DMS153 (cell line): ENCODE data around the gene DCDC2B.
"Not testable (repeated sequence)": the region's sequence is repeated elsewhere in the genome, so short reads cannot be mapped to it uniquely, and the experiment has no call there.

Source experiments
- DNase-seq: peaks from one replicate; lab custom pipeline; 2025; lab: John Stamatoyannopoulos, UW

The DCDC2B gene

DNA sequence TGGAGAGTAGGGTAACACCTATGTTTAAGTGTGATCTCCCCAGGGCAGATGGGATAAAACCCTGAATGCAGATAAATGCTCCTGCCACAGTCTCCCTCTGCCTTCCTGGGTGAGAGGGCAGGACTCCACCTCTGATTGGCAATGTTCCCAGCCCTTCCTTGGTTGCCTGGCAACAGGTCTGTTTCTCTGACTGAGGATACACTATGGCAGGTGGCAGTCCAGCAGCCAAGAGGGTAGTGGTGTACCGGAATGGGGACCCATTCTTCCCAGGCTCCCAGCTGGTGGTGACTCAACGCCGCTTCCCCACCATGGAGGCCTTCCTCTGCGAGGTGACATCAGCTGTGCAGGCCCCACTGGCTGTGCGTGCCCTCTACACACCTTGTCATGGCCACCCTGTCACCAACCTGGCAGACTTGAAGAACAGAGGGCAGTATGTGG, at the start of gene DCDC2B:
Gene DCDC2B, plus strand, starts transcription at position 199 of the 438 bp plus-strand sequence. Its CDS starts 5 bp downstream, at position 204.
- DNase-seq, result peak; percentile 99

DNA sequence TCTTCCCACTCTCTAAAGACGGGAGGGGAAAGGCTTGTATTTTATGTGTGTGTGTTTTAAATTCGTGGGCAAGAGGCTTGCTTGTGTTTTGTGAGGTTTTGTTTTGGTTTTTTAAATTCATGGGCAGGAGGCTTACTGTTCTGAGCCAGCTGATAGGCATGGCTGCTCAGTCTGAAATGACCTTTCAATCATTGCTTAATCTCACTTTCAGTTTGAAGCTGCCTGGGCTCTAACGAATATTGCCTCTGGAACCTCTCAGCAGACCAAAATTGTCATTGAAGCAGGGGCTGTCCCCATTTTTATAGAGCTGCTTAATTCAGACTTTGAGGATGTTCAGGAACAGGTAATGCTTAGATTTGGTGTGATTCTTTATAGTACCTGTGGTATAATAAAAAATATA, 49.7 kb upstream of the DCDC2B start:
- DNase-seq, result no peak

DNA sequence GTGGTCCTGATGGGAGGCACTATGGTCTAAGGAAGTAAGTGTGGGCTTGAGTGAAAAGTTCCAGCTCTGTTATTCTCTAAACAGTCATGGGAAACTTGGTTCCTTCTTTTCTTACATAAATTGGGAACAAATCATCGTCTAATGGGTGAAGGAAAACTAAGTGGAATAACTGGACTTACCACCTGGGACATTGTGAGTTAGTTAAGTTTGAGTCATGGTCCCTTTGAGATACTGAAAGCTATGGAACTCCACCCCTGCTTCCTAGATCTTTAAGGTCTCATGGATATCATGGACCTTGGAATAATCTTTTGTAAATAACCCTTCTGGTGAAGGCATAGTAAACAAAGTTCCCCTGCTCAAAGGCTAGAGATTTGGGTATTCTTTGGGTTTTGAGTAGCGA, 45.5 kb upstream of the DCDC2B start:
- no peak for DNase-seq

DNA sequence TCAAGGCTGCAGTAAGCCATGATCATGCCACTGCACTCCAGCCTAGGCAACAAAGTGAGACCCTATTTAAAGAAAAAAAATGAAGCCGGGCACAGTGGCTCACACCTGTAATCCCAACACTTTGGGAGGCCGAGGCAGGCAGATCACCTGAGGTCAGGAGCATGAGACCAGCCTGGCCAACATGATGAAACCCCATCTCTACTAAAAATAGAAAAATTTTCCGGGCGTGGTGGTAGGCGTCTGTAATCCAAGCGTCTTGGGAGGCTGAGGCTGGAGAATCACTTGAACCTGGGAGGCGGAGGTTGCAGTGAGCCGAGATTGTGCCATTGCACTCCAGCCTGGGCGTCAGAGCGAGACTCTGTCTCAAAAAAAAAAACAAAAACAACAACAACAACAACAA, 43.3 kb upstream of the DCDC2B start:
- DNase-seq, result not testable (repeated sequence)

DNA sequence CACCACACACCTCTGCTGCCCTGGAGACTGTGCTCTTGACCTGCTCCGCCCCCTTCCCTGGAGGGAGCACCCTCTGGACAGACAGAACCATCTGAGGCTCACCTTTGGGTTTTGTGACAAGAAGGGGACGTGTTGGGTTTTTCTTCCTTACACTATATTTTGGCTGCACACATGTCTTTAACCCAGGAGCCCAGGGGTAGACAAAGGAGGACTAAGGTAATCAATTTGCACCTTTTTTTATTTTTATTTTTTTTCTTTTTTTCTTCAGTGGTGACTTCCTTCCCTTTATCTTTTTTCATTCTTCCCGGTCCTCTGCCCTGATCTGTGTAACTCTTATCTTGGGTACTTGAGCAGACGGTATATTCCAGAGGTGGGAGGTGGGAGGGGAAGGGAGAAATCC, 37.9 kb upstream of the DCDC2B start:
- no peak for DNase-seq

DNA sequence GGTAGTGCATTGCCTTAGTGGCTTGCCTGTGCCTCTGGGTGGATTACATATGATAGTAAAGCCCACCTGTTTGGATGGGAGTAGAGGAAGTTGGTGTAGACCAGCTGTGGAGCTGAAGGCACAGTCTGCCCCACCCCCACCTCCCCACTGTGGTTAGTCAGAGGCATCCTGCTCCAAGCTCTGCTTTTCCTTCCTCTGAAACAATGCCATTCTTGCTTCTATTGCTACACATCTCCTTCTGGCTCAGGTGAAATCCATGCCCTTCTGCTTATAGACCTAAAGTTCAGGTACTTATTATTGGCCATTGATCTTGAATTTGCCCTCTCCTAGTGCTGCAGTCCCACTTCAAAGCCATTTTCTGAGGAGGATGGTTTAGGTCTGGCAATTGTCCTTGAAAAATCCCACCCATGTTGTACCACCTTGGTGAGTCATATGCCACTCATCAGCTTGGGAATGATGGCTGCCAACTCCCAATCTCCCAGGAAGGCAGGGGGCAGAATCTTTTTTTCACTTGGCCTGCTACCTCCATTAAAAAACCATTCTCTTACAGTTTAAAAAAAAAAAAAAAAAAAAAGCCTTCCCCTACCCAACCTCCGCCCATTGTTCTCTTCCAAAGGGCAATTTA, 36.2 kb upstream of the DCDC2B start:
- no peak for DNase-seq

DNA sequence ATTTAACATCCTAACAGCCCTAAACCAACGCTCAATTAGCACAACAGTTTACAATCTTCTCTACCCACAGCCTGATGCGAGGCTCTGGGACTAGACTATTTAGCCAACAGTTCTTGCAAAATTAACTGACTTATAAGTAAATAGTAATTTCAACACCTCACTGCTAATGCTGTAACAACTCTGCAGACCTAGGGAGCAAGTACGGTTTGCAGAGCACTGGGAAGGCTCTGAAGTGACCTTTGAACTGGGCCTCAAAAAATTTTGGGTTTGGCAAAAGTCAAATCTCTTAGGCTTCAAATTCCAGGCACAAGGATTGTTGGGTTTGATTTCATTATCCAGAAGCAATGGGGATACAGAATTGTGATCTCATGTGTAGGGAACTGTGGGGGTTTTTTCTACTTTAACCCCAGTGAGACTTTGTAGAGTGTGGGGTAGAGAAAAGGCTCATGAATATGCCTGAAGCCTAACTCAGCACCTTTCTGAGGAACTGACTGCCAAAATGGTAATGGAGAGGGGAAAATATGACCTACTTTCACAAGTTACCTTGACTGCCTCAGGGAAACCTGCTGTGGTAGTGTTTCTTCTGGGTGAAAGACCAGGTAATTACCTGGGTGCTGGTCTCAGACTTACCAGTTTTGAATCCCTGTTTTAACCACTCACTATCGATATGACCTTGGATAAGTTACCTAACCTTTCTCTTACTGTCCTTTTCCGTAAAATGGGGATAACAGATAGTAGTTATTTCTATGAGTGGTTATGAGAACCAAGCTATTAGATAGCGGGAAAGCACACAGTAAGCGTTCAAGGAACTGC, 30.3 kb upstream of the DCDC2B start:
- no peak for DNase-seq

DNA sequence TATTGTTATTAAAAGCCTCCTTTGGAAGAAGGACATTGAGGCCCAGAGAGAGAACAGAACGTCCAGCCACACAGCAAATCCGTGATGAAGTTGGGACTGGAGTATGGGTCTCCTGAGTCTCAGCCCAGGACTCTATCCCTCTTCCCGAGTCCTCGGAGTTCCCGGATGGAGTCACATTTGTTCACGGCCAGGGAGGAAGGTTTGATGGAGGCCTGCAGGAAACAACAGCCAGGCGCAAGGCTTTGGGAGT, 29.8 kb upstream of the DCDC2B start:
- peak; percentile 60 for DNase-seq

DNA sequence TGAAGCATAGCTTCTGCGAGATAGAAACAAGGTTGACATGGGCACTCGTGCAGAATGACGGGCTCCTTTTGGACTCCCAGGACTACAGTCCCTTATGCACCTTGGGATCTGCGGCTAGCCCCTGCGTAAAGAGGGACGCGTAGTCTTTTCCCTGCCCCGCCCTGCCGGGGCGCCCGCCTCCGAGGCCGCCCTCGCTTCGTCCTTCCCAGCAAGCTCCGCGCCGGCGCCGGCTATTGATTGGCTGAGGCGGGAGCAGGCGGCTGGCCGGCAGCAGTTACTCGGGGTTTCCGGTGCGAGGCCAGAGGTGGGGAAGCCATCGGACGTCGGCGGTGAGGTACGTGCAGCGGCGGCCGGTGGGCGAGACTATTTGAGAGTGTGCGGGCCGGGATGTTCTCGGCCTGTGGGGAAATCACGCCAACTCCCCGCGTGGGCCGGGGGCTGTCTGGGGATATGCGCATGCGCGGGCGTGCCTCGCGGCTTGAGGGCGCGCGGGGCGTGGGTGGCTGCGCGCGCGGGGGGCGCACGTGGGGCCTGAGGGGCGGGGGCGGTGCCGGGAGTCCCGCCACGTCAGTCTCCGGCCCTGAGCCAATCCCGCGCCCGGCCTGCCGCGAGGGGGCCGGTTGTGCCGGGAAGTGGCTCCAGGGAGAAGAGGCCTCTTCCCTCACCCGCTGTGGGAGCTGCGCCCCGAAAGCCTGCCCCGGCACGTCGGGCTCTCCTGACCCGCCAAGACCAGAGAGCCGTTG, 29.3 kb upstream of the DCDC2B start, which contains the start of gene TXLNA:
Gene TXLNA, plus strand, starts transcription at position 233 of the 743 bp plus-strand sequence. CDS start 671 bp downstream, outside the sequence.
- DNase-seq, result peak; percentile 97

DNA sequence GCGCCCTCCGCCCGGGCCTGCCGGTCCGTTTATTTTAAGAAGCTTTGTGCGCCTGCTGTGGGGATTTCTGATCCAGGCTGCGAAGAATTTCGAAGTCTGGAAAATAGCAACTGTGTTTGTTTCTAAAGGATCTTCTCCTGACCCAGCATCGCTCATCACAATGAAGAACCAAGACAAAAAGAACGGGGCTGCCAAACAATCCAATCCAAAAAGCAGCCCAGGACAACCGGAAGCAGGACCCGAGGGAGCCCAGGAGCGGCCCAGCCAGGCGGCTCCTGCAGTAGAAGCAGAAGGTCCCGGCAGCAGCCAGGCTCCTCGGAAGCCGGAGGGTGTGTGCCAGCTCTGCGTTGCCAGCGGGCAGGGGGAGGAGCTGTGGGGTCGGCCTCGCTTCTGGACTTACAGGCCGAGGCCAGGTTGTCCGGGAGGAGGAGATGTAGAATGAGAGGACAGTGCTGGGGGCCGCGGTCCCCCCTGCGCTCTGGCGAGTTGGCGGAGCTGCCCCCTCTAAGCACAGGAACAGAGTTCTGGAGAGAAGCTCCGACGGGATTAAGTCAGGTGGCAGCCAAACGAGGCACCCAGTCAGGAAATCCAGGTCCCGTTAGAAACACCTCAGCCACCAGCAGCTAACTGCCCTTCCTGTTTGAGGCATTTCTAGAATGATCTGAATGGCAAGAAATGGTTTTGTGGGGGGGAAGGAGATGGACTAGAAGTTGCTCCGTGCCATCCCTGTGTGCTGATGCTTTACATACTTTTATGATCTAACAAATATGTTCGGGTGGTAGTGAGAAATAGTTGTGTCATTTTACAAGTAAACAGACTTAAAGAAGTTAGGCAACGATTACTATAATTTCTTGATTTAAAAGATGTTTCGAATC, 28.5 kb upstream of the DCDC2B start:
- no peak for DNase-seq

DNA sequence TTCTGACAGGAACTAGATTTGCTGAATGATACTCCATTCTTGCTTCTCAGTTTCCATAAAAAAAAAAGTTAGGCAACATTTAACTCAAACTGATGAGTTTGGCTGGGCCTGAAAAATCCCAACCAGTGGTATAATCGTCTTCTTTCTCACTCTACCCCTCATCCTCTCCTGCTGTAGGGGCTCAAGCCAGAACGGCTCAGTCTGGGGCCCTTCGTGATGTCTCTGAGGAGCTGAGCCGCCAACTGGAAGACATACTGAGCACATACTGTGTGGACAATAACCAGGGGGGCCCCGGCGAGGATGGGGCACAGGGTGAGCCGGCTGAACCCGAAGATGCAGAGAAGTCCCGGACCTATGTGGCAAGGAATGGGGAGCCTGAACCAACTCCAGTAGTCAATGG, 27.8 kb upstream of the DCDC2B start:
- no peak for DNase-seq

DNA sequence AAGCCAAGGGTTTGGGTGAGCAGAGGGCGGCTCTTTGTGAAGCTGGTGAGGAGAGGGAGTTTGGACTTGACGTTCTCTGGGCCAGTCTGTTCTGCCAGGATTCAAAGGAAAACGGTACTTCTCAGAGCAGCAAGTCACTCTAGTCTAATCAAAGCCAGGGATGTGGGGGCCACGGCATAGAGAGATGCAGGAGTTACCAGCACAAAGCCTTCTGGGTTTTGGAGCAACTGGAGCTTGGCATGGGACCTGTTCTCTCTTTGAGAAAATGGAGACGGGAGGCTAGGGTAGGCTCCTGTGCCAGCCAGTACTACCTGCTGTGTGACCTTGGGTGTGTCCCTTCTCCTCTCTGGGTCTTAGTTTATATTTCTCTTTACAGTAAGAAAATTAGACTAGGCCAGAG, 27.3 kb upstream of the DCDC2B start:
- DNase-seq, result no peak

DNA sequence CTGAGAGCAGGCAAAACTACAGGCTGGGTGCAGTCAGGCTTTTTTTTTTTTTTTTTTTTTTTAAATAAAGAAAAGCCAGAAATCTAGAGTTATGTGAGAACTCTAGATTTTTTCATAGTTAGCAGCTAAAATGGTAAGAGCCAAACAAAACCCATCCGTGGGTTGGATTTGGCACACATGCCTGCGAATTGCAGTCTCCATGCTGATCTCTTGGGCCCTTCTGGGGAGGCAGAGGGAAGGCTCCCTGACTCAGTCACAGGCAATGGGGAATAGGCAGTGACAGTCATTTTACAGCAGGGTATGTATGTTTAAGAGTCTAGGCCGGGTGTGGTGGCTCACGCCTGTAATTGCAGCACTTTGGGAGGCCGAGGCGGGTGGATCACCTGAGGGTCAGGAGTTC, 26.8 kb upstream of the DCDC2B start:
- DNase-seq, result no peak

DNA sequence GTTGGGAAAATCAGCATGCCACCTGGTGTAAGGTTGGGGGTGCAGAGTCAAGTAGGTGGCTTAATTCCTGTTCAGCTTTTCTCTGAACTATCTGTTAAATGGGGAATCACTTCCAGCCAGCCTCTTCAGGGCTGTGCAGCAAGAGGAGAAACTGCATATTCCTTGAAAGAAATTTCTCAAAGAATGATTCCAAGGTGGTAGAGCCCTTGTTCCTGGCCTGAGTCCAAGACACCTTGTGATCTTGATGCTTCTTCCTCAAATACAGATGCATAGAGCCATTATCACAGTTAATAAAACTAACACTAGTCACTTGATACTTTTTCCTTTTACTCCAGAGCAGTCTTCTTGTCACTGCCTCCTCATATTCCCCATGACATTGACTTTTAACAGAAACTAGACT, 24.2 kb upstream of the DCDC2B start:
- no peak for DNase-seq

DNA sequence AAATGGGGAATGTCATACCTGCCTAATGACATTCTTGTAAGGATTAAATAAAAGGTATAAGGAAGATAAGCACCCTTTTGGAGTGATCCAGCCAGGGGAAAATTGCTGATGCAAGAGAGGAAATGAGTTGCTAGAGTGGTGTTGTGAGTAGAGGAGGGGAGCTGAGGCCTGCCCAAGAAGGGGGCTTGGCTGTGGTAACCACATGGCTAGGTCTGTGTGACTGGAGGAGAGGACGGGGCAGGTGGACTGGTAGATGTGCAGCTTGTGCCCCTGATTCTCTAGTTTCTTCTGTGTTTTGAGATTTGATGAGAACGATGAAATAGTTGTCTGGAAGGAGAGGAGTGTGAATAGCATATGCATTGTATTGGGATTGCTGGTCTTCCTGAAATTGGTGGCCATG, 22.8 kb upstream of the DCDC2B start:
- DNase-seq, result no peak

DNA sequence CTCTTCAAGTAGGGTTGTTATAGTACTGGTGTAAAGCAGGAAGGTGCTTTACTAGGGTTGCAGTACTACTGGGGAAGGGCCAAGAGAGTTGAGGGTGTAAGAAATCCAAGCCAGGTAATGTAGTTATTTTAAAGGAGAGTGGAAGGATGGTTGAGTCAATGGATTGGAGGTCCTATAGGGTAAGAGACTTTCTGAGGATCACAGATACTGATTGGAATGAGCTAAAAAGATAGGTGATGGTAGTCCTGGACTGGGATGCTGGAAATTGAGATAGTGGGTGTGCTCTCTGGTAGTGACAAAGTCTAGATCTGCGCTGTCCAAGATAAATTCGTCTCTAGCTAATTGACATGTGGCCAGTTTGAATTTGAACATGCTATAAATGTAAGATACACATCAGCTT, 22.4 kb upstream of the DCDC2B start:
- DNase-seq, result no peak

DNA sequence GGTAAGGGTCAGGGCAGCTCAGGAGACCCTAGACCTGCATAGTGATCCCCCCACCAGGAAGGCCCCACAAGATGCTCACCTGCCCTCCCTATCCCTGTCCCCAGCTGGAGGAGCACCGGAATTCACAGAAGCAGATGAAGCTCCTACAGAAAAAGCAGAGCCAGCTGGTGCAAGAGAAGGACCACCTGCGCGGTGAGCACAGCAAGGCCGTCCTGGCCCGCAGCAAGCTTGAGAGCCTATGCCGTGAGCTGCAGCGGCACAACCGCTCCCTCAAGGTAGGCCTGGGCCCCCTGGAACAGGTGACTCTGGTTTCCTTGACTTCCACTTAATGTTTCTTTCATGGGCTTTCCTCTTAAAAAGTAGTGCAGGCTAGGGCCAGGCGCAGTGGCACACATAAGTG, 21.0 kb upstream of the DCDC2B start:
- DNase-seq, result no peak

DNA sequence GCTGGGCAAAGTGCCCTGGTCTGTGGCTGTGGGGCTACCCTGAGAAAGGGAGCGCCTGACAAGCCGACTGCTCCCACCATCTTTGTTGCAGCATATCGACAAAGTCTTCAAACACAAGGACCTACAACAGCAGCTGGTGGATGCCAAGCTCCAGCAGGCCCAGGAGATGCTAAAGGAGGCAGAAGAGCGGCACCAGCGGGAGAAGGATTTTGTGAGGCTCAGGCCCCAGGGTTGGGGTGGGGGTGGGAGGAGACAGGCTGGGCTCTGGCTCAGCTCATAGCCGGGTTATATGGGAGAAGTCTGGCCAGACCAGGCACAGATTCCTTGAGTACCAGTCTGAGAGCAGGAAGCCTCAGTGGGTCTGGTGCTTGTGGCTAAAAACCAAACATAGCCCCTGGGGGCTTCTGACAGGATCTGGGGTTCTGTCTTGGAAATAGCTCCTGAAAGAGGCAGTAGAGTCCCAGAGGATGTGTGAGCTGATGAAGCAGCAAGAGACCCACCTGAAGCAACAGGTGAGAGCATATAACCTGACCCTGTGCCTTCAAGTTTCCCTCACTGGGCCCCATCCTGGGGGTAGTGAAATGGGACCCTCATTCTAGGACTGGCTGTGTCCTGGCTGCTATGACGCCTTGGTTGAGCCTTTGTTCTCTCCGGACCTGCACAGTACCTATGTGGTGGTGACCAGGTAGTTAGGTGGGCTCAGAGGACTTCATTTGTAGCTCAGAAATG, 16.5 kb upstream of the DCDC2B start:
- DNase-seq, result no peak

DNA sequence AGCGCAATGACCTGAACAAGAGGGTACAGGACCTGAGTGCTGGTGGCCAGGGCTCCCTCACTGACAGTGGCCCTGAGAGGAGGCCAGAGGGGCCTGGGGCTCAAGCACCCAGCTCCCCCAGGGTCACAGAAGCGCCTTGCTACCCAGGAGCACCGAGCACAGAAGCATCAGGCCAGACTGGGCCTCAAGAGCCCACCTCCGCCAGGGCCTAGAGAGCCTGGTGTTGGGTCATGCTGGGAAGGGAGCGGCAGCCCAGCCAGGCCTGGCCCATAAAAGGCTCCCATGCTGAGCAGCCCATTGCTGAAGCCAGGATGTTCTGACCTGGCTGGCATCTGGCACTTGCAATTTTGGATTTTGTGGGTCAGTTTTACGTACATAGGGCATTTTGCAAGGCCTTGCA, 13.9 kb upstream of the DCDC2B start:
- DNase-seq, result no peak

DNA sequence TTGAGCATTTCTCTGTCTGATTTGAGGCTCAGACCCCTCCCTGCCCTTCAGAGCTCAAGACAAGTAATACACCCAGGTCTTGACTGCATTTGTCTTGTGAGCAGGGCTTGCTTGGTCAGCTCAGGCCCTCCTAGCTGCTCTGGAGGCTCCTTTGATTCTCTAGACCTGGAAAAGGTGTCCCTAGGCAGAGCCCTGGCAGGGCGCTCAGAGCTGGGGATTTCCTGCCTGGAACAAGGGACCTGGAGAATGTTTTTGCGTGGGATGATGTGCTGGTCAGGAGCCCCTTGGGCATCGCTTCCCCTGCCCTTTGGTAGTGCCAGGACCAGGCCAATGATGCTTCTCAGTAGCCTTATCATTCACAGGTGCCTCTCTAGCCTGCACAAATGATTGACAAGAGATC, 13.4 kb upstream of the DCDC2B start:
- no peak for DNase-seq
